ENCODE measurements around the gene RELCH.
"Not testable (repeated sequence)": the region's sequence is repeated elsewhere in the genome, so short reads cannot be mapped to it uniquely, and the experiment has no call there.

RELCH gene, protein sequence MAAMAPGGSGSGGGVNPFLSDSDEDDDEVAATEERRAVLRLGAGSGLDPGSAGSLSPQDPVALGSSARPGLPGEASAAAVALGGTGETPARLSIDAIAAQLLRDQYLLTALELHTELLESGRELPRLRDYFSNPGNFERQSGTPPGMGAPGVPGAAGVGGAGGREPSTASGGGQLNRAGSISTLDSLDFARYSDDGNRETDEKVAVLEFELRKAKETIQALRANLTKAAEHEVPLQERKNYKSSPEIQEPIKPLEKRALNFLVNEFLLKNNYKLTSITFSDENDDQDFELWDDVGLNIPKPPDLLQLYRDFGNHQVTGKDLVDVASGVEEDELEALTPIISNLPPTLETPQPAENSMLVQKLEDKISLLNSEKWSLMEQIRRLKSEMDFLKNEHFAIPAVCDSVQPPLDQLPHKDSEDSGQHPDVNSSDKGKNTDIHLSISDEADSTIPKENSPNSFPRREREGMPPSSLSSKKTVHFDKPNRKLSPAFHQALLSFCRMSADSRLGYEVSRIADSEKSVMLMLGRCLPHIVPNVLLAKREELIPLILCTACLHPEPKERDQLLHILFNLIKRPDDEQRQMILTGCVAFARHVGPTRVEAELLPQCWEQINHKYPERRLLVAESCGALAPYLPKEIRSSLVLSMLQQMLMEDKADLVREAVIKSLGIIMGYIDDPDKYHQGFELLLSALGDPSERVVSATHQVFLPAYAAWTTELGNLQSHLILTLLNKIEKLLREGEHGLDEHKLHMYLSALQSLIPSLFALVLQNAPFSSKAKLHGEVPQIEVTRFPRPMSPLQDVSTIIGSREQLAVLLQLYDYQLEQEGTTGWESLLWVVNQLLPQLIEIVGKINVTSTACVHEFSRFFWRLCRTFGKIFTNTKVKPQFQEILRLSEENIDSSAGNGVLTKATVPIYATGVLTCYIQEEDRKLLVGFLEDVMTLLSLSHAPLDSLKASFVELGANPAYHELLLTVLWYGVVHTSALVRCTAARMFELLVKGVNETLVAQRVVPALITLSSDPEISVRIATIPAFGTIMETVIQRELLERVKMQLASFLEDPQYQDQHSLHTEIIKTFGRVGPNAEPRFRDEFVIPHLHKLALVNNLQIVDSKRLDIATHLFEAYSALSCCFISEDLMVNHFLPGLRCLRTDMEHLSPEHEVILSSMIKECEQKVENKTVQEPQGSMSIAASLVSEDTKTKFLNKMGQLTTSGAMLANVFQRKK

DNA sequence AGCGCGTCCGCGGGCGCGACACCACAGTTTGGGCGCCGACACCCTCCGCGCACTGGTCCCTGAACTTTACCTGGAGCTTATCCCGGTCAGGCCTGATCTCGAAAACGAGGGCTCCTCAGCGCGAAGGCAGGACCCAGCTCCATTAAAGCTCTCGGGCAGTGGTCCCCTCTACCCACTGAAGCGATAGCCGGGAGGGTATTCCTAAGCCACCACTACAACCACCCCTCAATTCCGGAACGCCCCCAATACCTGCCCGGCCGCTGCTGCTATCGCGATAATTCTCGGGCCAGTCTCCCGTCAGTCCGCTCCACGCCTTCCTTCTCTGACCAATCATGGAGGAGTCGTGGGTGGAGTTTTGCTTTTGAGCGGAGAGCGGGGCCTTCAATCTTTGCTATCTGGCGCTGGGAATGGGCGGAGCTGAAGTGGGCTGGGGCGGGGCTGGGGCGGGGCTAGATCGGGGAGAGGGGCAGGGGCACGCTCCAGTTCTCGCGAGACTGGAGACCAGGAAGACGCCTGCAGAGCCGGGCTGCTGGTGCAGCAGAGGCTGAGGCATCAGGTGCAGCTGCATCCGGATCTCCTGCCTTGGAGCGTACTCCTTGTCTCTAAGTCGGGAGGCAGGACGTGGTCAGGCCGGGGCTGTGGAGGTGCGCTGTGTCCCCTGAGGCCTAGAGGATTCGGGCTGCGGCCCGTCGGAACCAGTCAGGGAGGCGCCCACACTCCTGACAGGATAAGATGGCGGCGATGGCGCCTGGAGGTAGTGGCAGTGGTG, at the start of gene RELCH, which contains the start of gene PIGN:
RELCH (plus strand) TSS at position 482 of the 769 bp plus-strand sequence; CDS start at position 733, 251 bp downstream.
PIGN (minus strand) TSS at position 283 of the 769 bp plus-strand sequence. CDS start 25,703 bp downstream, outside the sequence.
- peak; percentile 82 to 91 for DNase-seq (ENCODE audit: low read depth in 2 of 2)

DNA sequence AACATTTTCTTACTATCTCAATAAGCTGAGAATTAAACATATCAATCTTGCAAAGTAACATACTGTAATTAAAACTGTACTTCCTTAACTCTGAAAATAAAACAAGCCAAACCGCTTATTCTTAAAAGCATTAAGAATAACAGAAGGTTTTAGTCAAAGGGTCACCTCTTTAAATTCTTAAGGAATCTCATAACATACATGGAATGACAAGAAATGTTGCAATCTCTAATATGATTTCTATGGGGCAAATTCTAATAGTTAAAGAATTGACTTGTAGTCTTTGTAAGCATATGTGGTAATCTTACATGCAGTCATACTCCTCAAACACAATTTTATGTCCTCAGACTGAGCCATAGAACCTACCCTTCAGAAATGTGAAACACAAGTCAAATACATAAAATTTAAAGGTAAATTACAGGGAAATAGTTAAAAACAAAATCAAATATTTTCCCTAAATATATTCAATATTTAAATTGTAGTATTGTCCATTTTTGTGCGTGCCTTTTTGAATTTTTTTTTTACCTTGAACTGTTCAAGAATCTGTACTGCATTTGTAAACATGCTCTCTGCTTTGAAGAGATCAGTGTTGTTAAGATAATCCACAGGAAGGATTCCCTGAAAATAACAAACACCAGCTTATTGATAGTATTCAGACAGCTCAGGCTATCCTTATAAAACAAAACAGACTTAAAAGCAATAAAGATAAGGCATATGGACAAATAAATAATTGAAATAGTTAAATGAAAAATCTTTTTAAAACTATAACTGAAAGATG, 48.4 kb upstream of the RELCH start:
- DNase-seq (ENCODE audit: low read depth in 2 of 2): no peak

- DNase-seq (ENCODE audit: low read depth in 2 of 2): no peak
These were observed 46.8 kb upstream of the RELCH start for GRCh38 chr18:62140259-62140658.

GRCh38 chr18:62144338-62144737, 42.7 kb upstream of the RELCH start:
- no peak for DNase-seq (ENCODE audit: low read depth in 2 of 2)

DNA sequence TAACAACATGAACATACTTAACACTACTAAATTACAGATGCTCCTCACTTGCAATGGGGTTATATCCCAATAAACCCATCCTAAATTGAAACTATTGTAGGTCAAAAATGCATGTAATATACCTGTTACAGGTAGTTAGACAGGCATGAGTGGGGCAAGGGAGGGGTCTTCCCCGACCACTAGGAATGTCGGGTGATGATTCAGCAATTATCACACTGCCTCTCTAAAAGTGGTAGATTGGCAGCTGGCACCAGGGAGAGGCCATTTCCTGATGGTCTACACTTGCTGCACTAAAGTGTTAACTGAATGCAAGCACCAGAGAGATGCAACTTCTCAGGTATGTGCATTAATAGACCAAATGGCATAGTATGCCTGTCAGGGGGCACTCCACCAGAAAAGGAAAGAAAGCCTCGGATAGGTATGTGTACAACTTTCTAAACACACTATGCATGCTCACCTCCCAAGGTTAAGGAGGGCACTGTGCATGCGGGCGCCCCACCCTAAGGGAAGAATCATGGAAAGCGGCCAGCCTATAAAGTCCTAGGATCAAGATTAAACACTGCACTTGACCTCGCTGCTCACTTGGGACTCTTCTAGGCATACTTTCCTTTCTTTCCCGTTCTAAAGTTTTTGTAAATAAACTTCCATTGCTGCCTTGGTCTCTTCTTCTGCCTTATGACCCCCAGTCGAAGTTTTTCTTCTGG, 35.8 kb upstream of the RELCH start:
- no peak for DNase-seq (ENCODE audit: low read depth in 2 of 2)

DNA sequence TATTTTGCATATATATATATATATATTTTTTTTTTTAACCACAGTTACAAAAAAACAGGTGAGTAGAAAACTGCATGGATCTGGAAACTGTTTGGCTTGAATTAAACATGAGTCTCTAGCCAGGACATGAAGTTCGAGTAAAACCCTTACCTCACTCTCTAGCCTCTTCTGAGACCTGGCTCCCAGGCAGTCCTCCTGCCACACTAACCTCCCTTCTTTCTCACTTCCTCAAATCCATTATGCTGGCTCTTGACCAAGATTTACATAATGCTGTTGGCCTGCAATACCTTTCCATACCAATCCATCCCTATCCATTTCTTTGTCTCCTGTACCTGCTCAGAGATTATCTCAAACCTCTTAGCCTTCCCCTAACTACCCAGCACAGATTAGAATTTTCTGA, 34.2 kb upstream of the RELCH start:
- no peak for DNase-seq (ENCODE audit: low read depth in 2 of 2)

GRCh38 chr18:62157843-62158242, 29.2 kb upstream of the RELCH start:
- no peak for DNase-seq (ENCODE audit: low read depth in 2 of 2)

- no peak for DNase-seq (ENCODE audit: low read depth in 2 of 2)
These were observed 22.7 kb upstream of the RELCH start for GRCh38 chr18:62164310-62164709.

DNA sequence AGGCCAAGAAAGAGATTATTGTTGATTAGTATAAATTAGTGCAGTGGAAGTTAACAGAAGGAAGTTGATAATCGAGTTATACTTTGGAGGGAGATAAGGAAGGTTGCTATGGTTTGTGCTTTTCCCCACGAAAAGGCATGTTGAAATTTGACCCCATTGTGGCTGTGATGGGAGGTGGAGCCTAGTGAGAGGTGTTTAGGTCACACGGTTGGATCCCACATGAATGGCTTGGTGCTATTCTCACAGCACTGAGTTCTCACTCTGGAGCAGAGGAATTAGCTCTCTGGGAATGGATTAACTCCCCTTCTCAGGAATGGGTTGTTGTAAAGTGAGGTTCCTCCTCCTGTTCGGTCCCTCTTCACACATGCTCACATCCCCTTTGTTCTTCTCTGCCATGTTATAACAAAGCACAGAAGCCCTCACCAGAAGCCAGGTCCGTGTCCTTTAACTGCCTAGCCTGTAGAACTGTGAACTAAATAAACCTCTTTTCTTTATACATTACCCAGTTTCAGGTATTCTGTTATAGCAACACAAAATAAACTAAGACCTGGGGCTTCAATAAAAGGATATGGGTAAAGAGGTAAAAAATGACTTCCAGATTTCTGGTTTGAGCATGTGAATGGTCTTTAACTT, 22.1 kb upstream of the RELCH start:
- DNase-seq (ENCODE audit: low read depth in 2 of 2): no peak

GRCh38 chr18:62165583-62165982, 21.5 kb upstream of the RELCH start:
- DNase-seq (ENCODE audit: low read depth in 2 of 2): no peak

DNA sequence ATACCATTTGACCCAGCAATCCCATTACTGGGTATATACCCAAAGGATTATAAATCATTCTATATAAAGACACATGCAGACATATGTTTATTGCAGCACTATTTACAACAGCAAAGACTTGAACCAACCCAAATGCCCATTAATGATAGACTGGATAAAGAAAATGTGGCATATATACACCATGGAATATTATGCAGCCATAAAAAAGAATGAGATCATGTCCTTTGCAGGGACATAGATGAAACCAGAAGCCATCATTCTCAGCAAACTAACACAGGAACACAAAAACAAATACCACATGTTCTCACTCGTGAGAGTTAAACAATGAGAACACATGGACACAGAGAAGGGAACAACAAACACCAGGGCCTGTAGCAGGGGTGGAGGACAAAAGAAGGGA, 20.5 kb upstream of the RELCH start:
- DNase-seq (ENCODE audit: low read depth in 2 of 2): not testable (repeated sequence)

GRCh38 chr18:62170857-62171256, 16.2 kb upstream of the RELCH start:
- DNase-seq (ENCODE audit: low read depth in 2 of 2): no peak

GRCh38 chr18:62172298-62172697, 14.8 kb upstream of the RELCH start:
- no peak for DNase-seq (ENCODE audit: low read depth in 2 of 2)

DNA sequence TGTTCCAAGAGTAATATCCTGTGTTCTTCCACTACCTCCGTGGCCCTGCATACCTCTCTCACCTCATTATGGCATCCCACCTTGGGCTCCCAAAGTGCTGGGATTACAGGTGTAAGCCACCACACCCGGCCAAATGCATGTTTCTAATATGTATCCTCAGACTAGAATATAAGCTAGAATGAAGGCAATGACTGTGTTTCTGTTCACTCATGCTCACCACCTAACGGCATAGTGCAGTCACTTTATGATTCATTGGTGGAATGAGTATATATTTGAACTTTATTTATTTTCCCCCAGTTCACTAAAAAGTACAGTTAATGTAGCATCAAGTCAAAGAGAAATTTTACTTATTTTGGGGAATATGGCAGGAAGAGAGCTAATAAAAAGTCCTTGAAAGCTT, 11.5 kb upstream of the RELCH start:
- no peak for DNase-seq (ENCODE audit: low read depth in 2 of 2)

GRCh38 chr18:62177271-62177670, 9.8 kb upstream of the RELCH start:
- no peak for DNase-seq (ENCODE audit: low read depth in 2 of 2)

GRCh38 chr18:62179213-62179612, 7.8 kb upstream of the RELCH start:
- DNase-seq (ENCODE audit: low read depth in 2 of 2): no peak

DNA sequence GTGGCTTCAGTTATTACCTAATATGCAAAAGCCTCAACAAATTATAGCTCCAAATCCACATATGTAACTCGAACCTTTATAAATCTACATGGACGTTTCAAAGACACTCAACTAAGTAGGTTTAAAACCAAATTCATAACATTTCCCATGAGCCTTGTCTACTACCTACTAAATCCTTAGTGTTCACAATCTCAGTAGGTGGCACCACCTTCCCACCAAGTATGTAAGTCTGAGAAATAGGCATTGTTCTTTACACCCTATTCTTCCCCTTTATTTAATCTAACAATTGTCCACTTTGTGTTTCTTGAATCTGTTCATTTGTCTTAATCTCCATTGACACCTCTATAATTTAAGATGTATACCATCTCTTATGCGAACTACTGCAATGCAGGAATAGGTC, 4.8 kb upstream of the RELCH start:
- no peak for DNase-seq (ENCODE audit: low read depth in 2 of 2)

DNA sequence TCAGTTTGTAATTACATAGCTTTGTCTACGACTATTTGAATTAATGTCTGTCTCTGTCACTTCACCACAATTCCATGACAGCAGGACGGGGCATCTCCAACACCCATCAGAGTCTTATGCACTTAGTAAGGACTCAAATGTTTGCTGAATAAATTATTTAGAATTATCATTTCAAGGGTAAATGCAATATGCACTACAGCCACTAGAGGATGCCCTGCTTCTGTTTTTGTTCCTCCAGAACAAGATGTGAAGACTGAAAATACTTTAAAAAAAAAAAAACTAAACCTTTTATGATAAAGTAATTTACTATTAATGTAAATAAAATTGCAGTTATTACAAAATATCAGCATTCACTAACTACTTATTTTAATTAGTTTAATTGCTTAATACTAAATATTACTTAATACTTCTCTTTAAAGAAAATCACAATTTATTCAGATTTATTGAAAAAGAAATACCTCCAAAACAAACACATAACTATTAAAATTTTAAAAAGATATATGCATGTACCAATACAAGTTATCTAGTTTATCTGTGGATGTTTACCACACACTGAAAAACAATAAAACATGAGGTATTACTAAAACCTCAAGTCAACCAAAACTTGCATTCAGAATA, 3.4 kb upstream of the RELCH start:
- DNase-seq (ENCODE audit: low read depth in 2 of 2): no peak

GRCh38 chr18:62186499-62186773, 619 bp upstream of the RELCH start:
- no peak for DNase-seq (ENCODE audit: low read depth in 2 of 2)

All from stimulated activated CD4-positive, alpha-beta T cell treated with anti-CD3 and anti-CD28 coated beads, Interleukin-4, amount 100 ng/mL, for 48 hours (primary cell).